Mammary epithelial cell (primary cell): ENCODE measurements around the gene SLC5A5.

Source experiments
- EZH2 ChIP-seq: IDR thresholded peaks from 2 replicates; pipeline ENCODE4 v1.6.1; 2012; ENCODE audit warnings: low read length, inconsistent platforms, borderline replicate concordance
- TF ChIP-seq, protein P1 (sequence below), 2 donors: IDR thresholded peaks in 1 of 2; conservative IDR thresholded peaks in 1 of 2; 2 replicates each; pipeline ENCODE4 v1.5.1; 2011 to 2012; ENCODE audit warnings: inconsistent platforms in 2 of 2, low read length in 2 of 2, mild to moderate bottlenecking in 2 of 2, control low read depth in 1 of 2, low read depth in 1 of 2; ENCODE audit not compliant: insufficient read depth in 1 of 2; ENCODE audit errors: extremely low read depth in 1 of 2

- TF ChIP-seq, protein P1, sequence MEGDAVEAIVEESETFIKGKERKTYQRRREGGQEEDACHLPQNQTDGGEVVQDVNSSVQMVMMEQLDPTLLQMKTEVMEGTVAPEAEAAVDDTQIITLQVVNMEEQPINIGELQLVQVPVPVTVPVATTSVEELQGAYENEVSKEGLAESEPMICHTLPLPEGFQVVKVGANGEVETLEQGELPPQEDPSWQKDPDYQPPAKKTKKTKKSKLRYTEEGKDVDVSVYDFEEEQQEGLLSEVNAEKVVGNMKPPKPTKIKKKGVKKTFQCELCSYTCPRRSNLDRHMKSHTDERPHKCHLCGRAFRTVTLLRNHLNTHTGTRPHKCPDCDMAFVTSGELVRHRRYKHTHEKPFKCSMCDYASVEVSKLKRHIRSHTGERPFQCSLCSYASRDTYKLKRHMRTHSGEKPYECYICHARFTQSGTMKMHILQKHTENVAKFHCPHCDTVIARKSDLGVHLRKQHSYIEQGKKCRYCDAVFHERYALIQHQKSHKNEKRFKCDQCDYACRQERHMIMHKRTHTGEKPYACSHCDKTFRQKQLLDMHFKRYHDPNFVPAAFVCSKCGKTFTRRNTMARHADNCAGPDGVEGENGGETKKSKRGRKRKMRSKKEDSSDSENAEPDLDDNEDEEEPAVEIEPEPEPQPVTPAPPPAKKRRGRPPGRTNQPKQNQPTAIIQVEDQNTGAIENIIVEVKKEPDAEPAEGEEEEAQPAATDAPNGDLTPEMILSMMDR (conservative IDR thresholded peaks at IDR 0.05 in 1 of 2, IDR thresholded peaks at IDR 0.05 in 1 of 2; ENCODE audit: extremely low read depth in 1 of 2, insufficient read depth in 1 of 2, low read depth in 1 of 2, low read length in 2 of 2): no peak
- no peak for TF ChIP-seq EZH2
Observed at GRCh38 chr19:17832443-17833208, 39.1 kb upstream of the SLC5A5 start.
